Left ventricle myocardium inferior (tissue), 1 donor: ENCODE data around the gene ELF3. TPM values are rescaled to one million over a fixed set of nuclear protein-coding genes. Genes with fewer than 3 reads are reported as not detected.

ENCODE experiments used
- DNase-seq: peaks from one replicate; pipeline ENCODE4 v3.0.0-alpha.2; 2020
- H3K27ac ChIP-seq: fragments of 200-600 bp; replicated peaks from 2 replicates; pipeline ENCODE4 v1.8.0; 2021
- H3K27me3 ChIP-seq: fragments of 200-600 bp; 2 replicates; pipeline ENCODE4 v1.8.0; 2021; ENCODE audit warnings: low read depth
- H3K36me3 ChIP-seq: fragments of 200-600 bp; 2 replicates; pipeline ENCODE4 v1.8.0; 2021
- H3K4me1 ChIP-seq: fragments of 200-600 bp; 2 replicates; pipeline ENCODE4 v1.8.0; 2021
- H3K4me3 ChIP-seq: fragments of 200-600 bp; 2 replicates; pipeline ENCODE4 v1.8.0; 2021; ENCODE audit warnings: mild to moderate bottlenecking, moderate library complexity
- H3K9me3 ChIP-seq: fragments of 200-600 bp; replicated peaks from 2 replicates; pipeline ENCODE4 v1.8.0; 2021
- CTCF ChIP-seq: fragments of 200-600 bp; IDR thresholded peaks from 2 replicates; pipeline ENCODE4 v1.8.0; 2021; ENCODE audit warnings: antibody characterized with exemption, mild to moderate bottlenecking, borderline replicate concordance
- intact Hi-C: fragments of 100-400 bp; cut with micrococcal nuclease; formaldehyde crosslinking; loops from one replicate; pipeline ENCODE4 v1.11.0; 2022
- total RNA-seq: library from RNA; stranded (reverse); fragmentation: NEBNext Ultra II Directional; extraction: Animal tissue kit (Norgen Biotek cat#: 25700); gene quantifications from one replicate; pipeline ENCODE4 v1.2.1, GENCODE V29; 2021
- donor health status: DM: no; HTN: yes; CAD: no; lungs with severe emphysema.

ELF3 gene
- total RNA-seq, 1 donor from 2014 or later, result 0.60 TPM

GRCh38 chr1:202045705-202046104, 35.3 kb downstream of the ELF3 start:
- intact Hi-C loops, result no loop called here
- no peak for DNase-seq
- H3K36me3 ChIP-seq, result no peaks in the 10 kb centered on the region
- no peak overlapping the region for H3K4me3 ChIP-seq
- H3K4me1 ChIP-seq, result no peaks in the 10 kb centered on the region
- H3K27me3 ChIP-seq, result no peaks in the 10 kb centered on the region
- H3K9me3 ChIP-seq, result no peaks in the 10 kb centered on the region
- no peak overlapping the region for H3K27ac ChIP-seq
- no peak for TF ChIP-seq CTCF

GRCh38 chr1:202046227-202046626, 35.8 kb downstream of the ELF3 start:
- no peak overlapping the region for H3K4me3 ChIP-seq
- no peak overlapping the region for H3K27ac ChIP-seq
- no peak for TF ChIP-seq CTCF
- no peaks in the 10 kb centered on the region for H3K4me1 ChIP-seq
- DNase-seq, result no peak
- H3K9me3 ChIP-seq, result no peaks in the 10 kb centered on the region
- no peaks in the 10 kb centered on the region for H3K27me3 ChIP-seq
- H3K36me3 ChIP-seq, result no peaks in the 10 kb centered on the region
- intact Hi-C loops, result no loop called here

- TF ChIP-seq CTCF, result no peak
- Histone ChIP-seq H3K9me3 (no peaks in the 10 kb centered on the region), H3K27ac (no peak overlapping the region), H3K4me3 (no peak overlapping the region), H3K27me3 (no peaks in the 10 kb centered on the region), H3K36me3 (no peaks in the 10 kb centered on the region), H3K4me1 (no peaks in the 10 kb centered on the region)
- no peak for DNase-seq
- intact Hi-C loops, result no loop called here
Observed at GRCh38 chr1:202046748-202047708, 36.6 kb downstream of the ELF3 start.

- Histone ChIP-seq H3K36me3 (no peaks in the 10 kb centered on the region), H3K27ac (no peak overlapping the region), H3K9me3 (no peaks in the 10 kb centered on the region), H3K4me3 (no peak overlapping the region), H3K27me3 (no peaks in the 10 kb centered on the region), H3K4me1 (no peaks in the 10 kb centered on the region)
- no peak for DNase-seq
- intact Hi-C loops, result no loop called here
- no peak for TF ChIP-seq CTCF
Observed at GRCh38 chr1:202047977-202048376, 37.6 kb downstream of the ELF3 start.

- H3K27me3 ChIP-seq, result no peaks in the 10 kb centered on the region
- H3K4me3 ChIP-seq, result no peak overlapping the region
- H3K9me3 ChIP-seq, result no peaks in the 10 kb centered on the region
- intact Hi-C loops, result no loop called here
- TF ChIP-seq CTCF, result no peak
- peak overlapping the region; percentile 56 for H3K27ac ChIP-seq
- no peaks in the 10 kb centered on the region for H3K36me3 ChIP-seq
- no peak for DNase-seq
- H3K4me1 ChIP-seq, result no peaks in the 10 kb centered on the region
Observed at GRCh38 chr1:202049129-202049528, 38.7 kb downstream of the ELF3 start.
